KMS-11 (cell line): ENCODE results near the gene SPAG6.

Experiments
- H2AFZ ChIP-seq: fragments of 200-600 bp; sonication (generic); 2 replicates; pipeline ENCODE4 v1.6.1; 2016; ENCODE audit warnings: antibody characterized with exemption, mixed run types, low read depth
- H3K27ac ChIP-seq: fragments of 200-600 bp; sonication (generic); 2 replicates; pipeline ENCODE4 v1.6.1; 2016; ENCODE audit warnings: mild to moderate bottlenecking, mixed run types
- H3K27me3 ChIP-seq: fragments of 200-600 bp; sonication (generic); 2 replicates; pipeline ENCODE4 v1.6.1; 2017; ENCODE audit warnings: mild to moderate bottlenecking, low read depth, mixed run types, moderate library complexity; ENCODE audit not compliant: insufficient read depth
- H3K36me3 ChIP-seq: fragments of 200-600 bp; sonication (generic); 2 replicates; pipeline ENCODE4 v1.6.1; 2017; ENCODE audit warnings: mild to moderate bottlenecking, mixed run types; ENCODE audit not compliant: insufficient read depth
- H3K4me1 ChIP-seq: fragments of 200-600 bp; sonication (generic); 2 replicates; pipeline ENCODE4 v1.6.1; 2016; ENCODE audit warnings: mild to moderate bottlenecking, low read depth, mixed run types; ENCODE audit not compliant: poor library complexity, severe bottlenecking
- H3K4me2 ChIP-seq: fragments of 200-600 bp; sonication (generic); 2 replicates; pipeline ENCODE4 v1.7.0; 2016; ENCODE audit warnings: mild to moderate bottlenecking, mixed run types
- H3K4me3 ChIP-seq: fragments of 200-600 bp; sonication (generic); IDR thresholded peaks from 2 replicates; pipeline ENCODE4 v1.6.1; 2017; ENCODE audit warnings: low read depth, low read length, mixed read lengths; ENCODE audit not compliant: insufficient read depth
- H3K79me2 ChIP-seq: fragments of 200-600 bp; sonication (generic); 2 replicates; pipeline ENCODE4 v1.6.1; 2016; ENCODE audit warnings: low read depth, mixed run types; ENCODE audit not compliant: insufficient read depth
- H3K9ac ChIP-seq: fragments of 200-600 bp; sonication (generic); 2 replicates; pipeline ENCODE4 v1.6.1; 2016; ENCODE audit warnings: mild to moderate bottlenecking, mixed run types
- H4K20me1 ChIP-seq: fragments of 200-600 bp; sonication (generic); 2 replicates; pipeline ENCODE4 v1.6.1; 2016; ENCODE audit warnings: mild to moderate bottlenecking, mixed run types; ENCODE audit not compliant: insufficient read depth
- TF ChIP-seq, protein P1 (sequence below): fragments of 200-600 bp; sonication (generic); conservative IDR thresholded peaks from 2 replicates; pipeline ENCODE4 v1.6.1; 2017; ENCODE audit warnings: low read depth, mild to moderate bottlenecking, antibody characterized with exemption, low read length, moderate library complexity, mixed read lengths

The SPAG6 gene

DNA sequence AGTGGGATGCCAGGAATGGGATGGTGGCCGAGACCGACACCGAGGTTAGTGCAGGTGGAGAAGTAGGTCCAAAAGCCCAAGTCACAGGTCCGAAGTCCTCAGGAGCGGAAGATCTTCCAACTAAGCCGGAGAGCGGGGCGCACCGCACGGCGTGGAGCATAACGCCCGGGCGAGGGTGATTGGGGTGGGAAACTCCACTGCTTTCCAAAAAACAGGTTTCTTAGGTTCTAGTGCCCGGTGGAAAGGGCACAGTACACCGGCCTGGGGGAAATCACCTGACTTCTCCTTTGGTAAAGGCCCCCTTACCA lies 11.4 kb upstream of the SPAG6 start:
- no peak overlapping the region for H3K27ac ChIP-seq
- no peak overlapping the region for H3K4me3 ChIP-seq
- H4K20me1 ChIP-seq = no peaks in the 10 kb centered on the region
- TF ChIP-seq, protein P1, sequence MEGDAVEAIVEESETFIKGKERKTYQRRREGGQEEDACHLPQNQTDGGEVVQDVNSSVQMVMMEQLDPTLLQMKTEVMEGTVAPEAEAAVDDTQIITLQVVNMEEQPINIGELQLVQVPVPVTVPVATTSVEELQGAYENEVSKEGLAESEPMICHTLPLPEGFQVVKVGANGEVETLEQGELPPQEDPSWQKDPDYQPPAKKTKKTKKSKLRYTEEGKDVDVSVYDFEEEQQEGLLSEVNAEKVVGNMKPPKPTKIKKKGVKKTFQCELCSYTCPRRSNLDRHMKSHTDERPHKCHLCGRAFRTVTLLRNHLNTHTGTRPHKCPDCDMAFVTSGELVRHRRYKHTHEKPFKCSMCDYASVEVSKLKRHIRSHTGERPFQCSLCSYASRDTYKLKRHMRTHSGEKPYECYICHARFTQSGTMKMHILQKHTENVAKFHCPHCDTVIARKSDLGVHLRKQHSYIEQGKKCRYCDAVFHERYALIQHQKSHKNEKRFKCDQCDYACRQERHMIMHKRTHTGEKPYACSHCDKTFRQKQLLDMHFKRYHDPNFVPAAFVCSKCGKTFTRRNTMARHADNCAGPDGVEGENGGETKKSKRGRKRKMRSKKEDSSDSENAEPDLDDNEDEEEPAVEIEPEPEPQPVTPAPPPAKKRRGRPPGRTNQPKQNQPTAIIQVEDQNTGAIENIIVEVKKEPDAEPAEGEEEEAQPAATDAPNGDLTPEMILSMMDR = no peak
- no peak overlapping the region for H3K9ac ChIP-seq
- H3K79me2 ChIP-seq = peaks cover 56% of the 10 kb centered on the region
- H3K27me3 ChIP-seq = no peaks in the 10 kb centered on the region
- H3K4me2 ChIP-seq = no peak overlapping the region
- peaks cover 25% of the 10 kb centered on the region for H3K36me3 ChIP-seq
- H3K4me1 ChIP-seq = peaks cover 36% of the 10 kb centered on the region
- H2AFZ ChIP-seq = no peak overlapping the region

- Histone ChIP-seq H3K4me1 (peaks cover 37% of the 10 kb centered on the region), H3K4me2 (peak overlapping the region; percentile 38; the same call in 1 of the 2 replicates), H3K36me3 (peaks cover 19% of the 10 kb centered on the region), H3K79me2 (peaks cover 56% of the 10 kb centered on the region), H4K20me1 (no peaks in the 10 kb centered on the region), H3K9ac (peak overlapping the region; percentile 95; the same call in 1 of the 2 replicates), H3K27me3 (no peaks in the 10 kb centered on the region), H2AFZ (peak overlapping the region; percentile 63), H3K4me3 (no peak overlapping the region), H3K27ac (peak overlapping the region; percentile 92; the same call in 1 of the 2 replicates)
- TF ChIP-seq, protein P1 = no peak
These were observed 10.7 kb upstream of the SPAG6 start for GRCh38 chr10:22334414-22335172.

GRCh38 chr10:22335173-22335933 lies 9.9 kb upstream of the SPAG6 start:
- TF ChIP-seq, protein P1 = no peak
- Histone ChIP-seq H3K4me3 (no peak overlapping the region), H3K9ac (peak overlapping the region; percentile 95), H4K20me1 (no peaks in the 10 kb centered on the region), H3K27ac (peak overlapping the region; percentile 92), H3K79me2 (peaks cover 53% of the 10 kb centered on the region), H3K36me3 (peaks cover 11% of the 10 kb centered on the region), H2AFZ (peak overlapping the region; percentile 63), H3K4me2 (peak overlapping the region; percentile 38; the same call in 1 of the 2 replicates), H3K27me3 (no peaks in the 10 kb centered on the region), H3K4me1 (peaks cover 31% of the 10 kb centered on the region)

GRCh38 chr10:22338185-22338900 lies 7.0 kb upstream of the SPAG6 start:
- Histone ChIP-seq H3K4me2 (peak overlapping the region; percentile 95), H3K79me2 (peaks cover 56% of the 10 kb centered on the region), H3K4me1 (peaks cover 20% of the 10 kb centered on the region), H3K27ac (peak overlapping the region; percentile 92), H2AFZ (no peak overlapping the region), H4K20me1 (no peaks in the 10 kb centered on the region), H3K9ac (peak overlapping the region; percentile 95), H3K27me3 (no peaks in the 10 kb centered on the region), H3K36me3 (no peaks in the 10 kb centered on the region), H3K4me3 (no peak overlapping the region)
- TF ChIP-seq, protein P1 = no peak
